Activated naive CD8-positive, alpha-beta T cell treated with anti-CD3 and anti-CD28 coated beads for 36 hours (primary cell): ENCODE data around the gene FARP2. TPM values are rescaled to one million over a fixed set of nuclear protein-coding genes. Genes with fewer than 3 reads are reported as not detected.
"Not testable (repeated sequence)": the region's sequence is repeated elsewhere in the genome, so short reads cannot be mapped to it uniquely, and the experiment has no call there.

Experiments used
- DNase-seq: peaks from one replicate; pipeline ENCODE4 v3.0.0; 2021
- H3K27ac Mint-ChIP-seq: one replicate; pipeline ENCODE4 v1.8.0; 2022; ENCODE audit warnings: mild to moderate bottlenecking, moderate library complexity, mixed read lengths
- H3K27me3 Mint-ChIP-seq: one replicate; pipeline ENCODE4 v1.8.0; 2022; ENCODE audit warnings: mild to moderate bottlenecking, mixed read lengths
- H3K36me3 Mint-ChIP-seq: one replicate; pipeline ENCODE4 v1.8.0; 2021; ENCODE audit warnings: mild to moderate bottlenecking, mixed read lengths
- H3K4me1 Mint-ChIP-seq: one replicate; pipeline ENCODE4 v1.8.0; 2021; ENCODE audit warnings: mixed read lengths
- H3K4me3 Mint-ChIP-seq: one replicate; pipeline ENCODE4 v1.8.0; 2022; ENCODE audit warnings: mild to moderate bottlenecking, moderate library complexity, mixed read lengths
- H3K9me3 Mint-ChIP-seq: one replicate; pipeline ENCODE4 v1.8.0; 2022; ENCODE audit warnings: mixed read lengths
- total RNA-seq, 2 experiments: library from RNA; stranded (reverse); gene quantifications; one replicate each; pipeline ENCODE4 v1.2.3, GENCODE V29; 2021

FARP2 gene
- total RNA-seq, 2 experiments from 2014 or later = 32.7 to 36.8 TPM

GRCh38 chr2:241508240-241509154 lies 152.4 kb downstream of the FARP2 start, which contains the start of gene STK25:
STK25 (minus strand) TSS chr2:241508584; CDS start chr2:241508035, 549 bp downstream.
- Mint-ChIP-seq H3K27ac (peak within 1 kb of the TSS; percentile 67), H3K9me3 (no peaks in the 10 kb centered on the region), H3K27me3 (no peaks in the 10 kb centered on the region), H3K4me1 (peaks cover 14% of the 10 kb centered on the region), H3K4me3 (peak within 1 kb of the TSS; percentile 87), H3K36me3 (no peaks in the 10 kb centered on the region)
- peak; percentile 99 for DNase-seq

GRCh38 chr2:241509155-241509784 lies 153.2 kb downstream of the FARP2 start:
- Mint-ChIP-seq H3K4me3 (peak overlapping the region; percentile 44), H3K27me3 (no peaks in the 10 kb centered on the region), H3K4me1 (peaks cover 14% of the 10 kb centered on the region), H3K9me3 (no peaks in the 10 kb centered on the region), H3K36me3 (no peaks in the 10 kb centered on the region), H3K27ac (peak overlapping the region; percentile 18)
- DNase-seq = no peak

GRCh38 chr2:241511091-241511741 lies 155.1 kb downstream of the FARP2 start:
- Mint-ChIP-seq H3K4me1 (peaks cover 33% of the 10 kb centered on the region), H3K9me3 (no peaks in the 10 kb centered on the region), H3K27me3 (no peaks in the 10 kb centered on the region), H3K4me3 (no peak overlapping the region), H3K36me3 (no peaks in the 10 kb centered on the region), H3K27ac (no peak overlapping the region)
- no peak for DNase-seq

- Mint-ChIP-seq H3K9me3 (peaks cover 5% of the 10 kb centered on the region), H3K4me3 (no peak overlapping the region), H3K27ac (peak overlapping the region; percentile 44), H3K36me3 (peaks cover 4% of the 10 kb centered on the region), H3K27me3 (peaks cover 2% of the 10 kb centered on the region), H3K4me1 (peaks cover 23% of the 10 kb centered on the region)
- no peak for DNase-seq
These were observed 158.5 kb downstream of the FARP2 start for GRCh38 chr2:241514553-241514952.

GRCh38 chr2:241514986-241515737 lies 159.1 kb downstream of the FARP2 start:
- H3K4me3 Mint-ChIP-seq = peak overlapping the region; percentile 26
- H3K36me3 Mint-ChIP-seq = peaks cover 4% of the 10 kb centered on the region
- peak overlapping the region; percentile 78 for H3K27ac Mint-ChIP-seq
- peaks cover 22% of the 10 kb centered on the region for H3K4me1 Mint-ChIP-seq
- H3K27me3 Mint-ChIP-seq = peaks cover 5% of the 10 kb centered on the region
- no peak for DNase-seq
- peaks cover 5% of the 10 kb centered on the region for H3K9me3 Mint-ChIP-seq

GRCh38 chr2:241516520-241516965 lies 160.5 kb downstream of the FARP2 start:
- DNase-seq = no peak
- H3K4me1 Mint-ChIP-seq = peaks cover 27% of the 10 kb centered on the region
- peaks cover 12% of the 10 kb centered on the region for H3K27me3 Mint-ChIP-seq
- H3K27ac Mint-ChIP-seq = peak overlapping the region; percentile 44
- H3K36me3 Mint-ChIP-seq = peaks cover 4% of the 10 kb centered on the region
- H3K9me3 Mint-ChIP-seq = peaks cover 5% of the 10 kb centered on the region
- H3K4me3 Mint-ChIP-seq = no peak overlapping the region

GRCh38 chr2:241517297-241517696 lies 161.2 kb downstream of the FARP2 start:
- Mint-ChIP-seq H3K4me1 (peaks cover 27% of the 10 kb centered on the region), H3K36me3 (peaks cover 4% of the 10 kb centered on the region), H3K9me3 (peaks cover 5% of the 10 kb centered on the region), H3K27me3 (peaks cover 13% of the 10 kb centered on the region), H3K4me3 (no peak overlapping the region), H3K27ac (no peak overlapping the region)
- DNase-seq = no peak

GRCh38 chr2:241519669-241520068 lies 163.6 kb downstream of the FARP2 start:
- no peak overlapping the region for H3K27ac Mint-ChIP-seq
- H3K27me3 Mint-ChIP-seq = peaks cover 15% of the 10 kb centered on the region
- H3K4me3 Mint-ChIP-seq = no peak overlapping the region
- H3K36me3 Mint-ChIP-seq = peaks cover 4% of the 10 kb centered on the region
- peaks cover 24% of the 10 kb centered on the region for H3K4me1 Mint-ChIP-seq
- DNase-seq = no peak
- peaks cover 5% of the 10 kb centered on the region for H3K9me3 Mint-ChIP-seq

GRCh38 chr2:241522477-241522876 lies 166.4 kb downstream of the FARP2 start:
- no peak overlapping the region for H3K4me3 Mint-ChIP-seq
- no peak for DNase-seq

GRCh38 chr2:241525818-241526780 lies 170.0 kb downstream of the FARP2 start:
- not testable (repeated sequence) for H3K9me3 Mint-ChIP-seq, H3K27ac Mint-ChIP-seq, H3K4me1 Mint-ChIP-seq, H3K4me3 Mint-ChIP-seq, H3K27me3 Mint-ChIP-seq, DNase-seq, H3K36me3 Mint-ChIP-seq

More at GRCh38 chr2:241522477-241522876, 166.4 kb downstream of the FARP2 start:
- Mint-ChIP-seq H3K27ac (no peak overlapping the region), H3K4me1 (peaks cover 5% of the 10 kb centered on the region), H3K9me3 (peaks cover 3% of the 10 kb centered on the region), H3K27me3 (peaks cover 15% of the 10 kb centered on the region), H3K36me3 (peaks cover under 1% of the 10 kb centered on the region)

GRCh38 chr2:241530571-241530970 lies 174.5 kb downstream of the FARP2 start:
- no peak overlapping the region for H3K4me3 Mint-ChIP-seq
- peaks cover 2% of the 10 kb centered on the region for H3K9me3 Mint-ChIP-seq
- DNase-seq = no peak
- H3K27me3 Mint-ChIP-seq = peaks cover 6% of the 10 kb centered on the region
- H3K36me3 Mint-ChIP-seq = no peaks in the 10 kb centered on the region
- no peaks in the 10 kb centered on the region for H3K4me1 Mint-ChIP-seq
- H3K27ac Mint-ChIP-seq = no peak overlapping the region

- Mint-ChIP-seq H3K27me3 (peaks cover 6% of the 10 kb centered on the region), H3K9me3 (peaks cover 2% of the 10 kb centered on the region), H3K27ac (no peak overlapping the region), H3K4me1 (no peaks in the 10 kb centered on the region), H3K4me3 (no peak overlapping the region), H3K36me3 (no peaks in the 10 kb centered on the region)
- no peak for DNase-seq
These were observed 175.2 kb downstream of the FARP2 start for GRCh38 chr2:241531161-241531722.

GRCh38 chr2:241532168-241532567 lies 176.1 kb downstream of the FARP2 start:
- Mint-ChIP-seq H3K4me1 (no peaks in the 10 kb centered on the region), H3K9me3 (no peaks in the 10 kb centered on the region), H3K27me3 (peaks cover 6% of the 10 kb centered on the region), H3K4me3 (no peak overlapping the region), H3K27ac (no peak overlapping the region), H3K36me3 (no peaks in the 10 kb centered on the region)
- DNase-seq = no peak
